Ectodermal cell (in vitro differentiated cells): ENCODE results near the gene PSG5. TPM values are rescaled to one million over a fixed set of nuclear protein-coding genes. Genes with fewer than 3 reads are reported as not detected.
"Not testable (repeated sequence)": the region's sequence is repeated elsewhere in the genome, so short reads cannot be mapped to it uniquely, and the experiment has no call there.

Experiments
- H3K27ac ChIP-seq: 2 replicates; pipeline ENCODE4 v1.7.0; 2013; ENCODE audit warnings: mild to moderate bottlenecking, low read depth, low read length; ENCODE audit not compliant: insufficient read depth, poor library complexity, severe bottlenecking
- H3K27me3 ChIP-seq: 2 replicates; pipeline ENCODE4 v1.7.0; 2013; ENCODE audit warnings: mild to moderate bottlenecking, low read length; ENCODE audit not compliant: insufficient read depth, control insufficient read depth, poor library complexity, severe bottlenecking
- H3K36me3 ChIP-seq: one replicate; pipeline ENCODE4 v1.7.0; 2013; ENCODE audit warnings: low read length; ENCODE audit not compliant: control insufficient read depth, insufficient read depth
- H3K4me1 ChIP-seq: one replicate; pipeline ENCODE4 v1.7.0; 2013; ENCODE audit warnings: low read length; ENCODE audit not compliant: control insufficient read depth, insufficient read depth
- H3K4me3 ChIP-seq: 2 replicates; pipeline ENCODE4 v1.7.0; 2013; ENCODE audit warnings: low read depth, low read length, control low read depth; ENCODE audit not compliant: insufficient read depth
- H3K9me3 ChIP-seq: 2 replicates; pipeline ENCODE4 v1.7.0; 2013; ENCODE audit warnings: mild to moderate bottlenecking, low read length, moderate library complexity; ENCODE audit not compliant: control insufficient read depth
- WGBS, 2 experiments: methylation state at CpG; one replicate each; pipeline ENCODE4 v1.1.7; 2013; ENCODE audit warnings: missing lambda C conversion rate in 2 of 2; 5-methylcytosine and 5-hydroxymethylcytosine counted together
- polyA plus RNA-seq, 4 experiments: library from polyadenylated mRNA; stranded (reverse); fragments of 50-300 nt; gene quantifications; one replicate each; pipeline ENCODE4 v1.2.3, GENCODE V29; 2013

PSG5 gene
- polyA plus RNA-seq (2013, experiment 1 of 4) = not detected
- not detected for polyA plus RNA-seq (2013, experiment 2 of 4)
- not detected for polyA plus RNA-seq (2013, experiment 3 of 4)
- not detected for polyA plus RNA-seq (2013, experiment 4 of 4)

DNA sequence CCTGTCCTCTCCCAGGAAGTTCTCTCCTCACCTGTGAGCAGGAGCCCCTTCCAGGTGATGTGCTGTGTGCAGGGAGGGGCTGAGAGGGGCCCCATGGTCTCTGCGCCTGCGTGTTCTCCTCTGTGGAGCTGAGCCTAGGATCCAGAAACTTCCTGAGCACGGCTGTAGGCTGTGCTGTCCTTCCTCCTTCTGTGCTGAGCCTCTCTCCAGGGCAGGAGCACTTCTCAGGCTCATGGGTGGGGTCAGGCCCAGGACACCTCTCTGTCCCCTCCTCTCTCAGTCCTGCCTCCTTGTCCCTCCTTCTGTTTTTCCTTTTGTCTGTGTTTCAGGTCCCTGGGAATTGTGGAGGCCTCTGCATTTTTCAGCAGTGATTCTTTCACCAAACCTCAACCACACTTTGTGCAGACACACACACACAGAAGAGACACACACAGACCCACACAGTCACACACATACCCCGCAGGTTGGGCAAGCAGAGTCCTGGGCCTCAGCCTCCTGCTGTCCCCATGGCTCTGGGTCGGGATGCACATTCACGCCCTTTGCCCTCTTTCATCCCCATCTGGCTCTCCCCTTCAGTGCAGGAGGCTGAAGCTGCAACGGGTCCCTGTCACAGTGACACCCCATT lies at the start of gene PSG5:
Gene PSG5 (minus strand): TSS at position 226 of the 625 bp plus-strand sequence. CDS start 131 bp downstream, at position 95.
- not testable (repeated sequence) for H3K9me3 ChIP-seq, H3K36me3 ChIP-seq, H3K27ac ChIP-seq, H3K4me1 ChIP-seq, H3K4me3 ChIP-seq, H3K27me3 ChIP-seq
- WGBS, 2 experiments = 83 to 86% methylated on average over 7 of the region's 7 CpGs

DNA sequence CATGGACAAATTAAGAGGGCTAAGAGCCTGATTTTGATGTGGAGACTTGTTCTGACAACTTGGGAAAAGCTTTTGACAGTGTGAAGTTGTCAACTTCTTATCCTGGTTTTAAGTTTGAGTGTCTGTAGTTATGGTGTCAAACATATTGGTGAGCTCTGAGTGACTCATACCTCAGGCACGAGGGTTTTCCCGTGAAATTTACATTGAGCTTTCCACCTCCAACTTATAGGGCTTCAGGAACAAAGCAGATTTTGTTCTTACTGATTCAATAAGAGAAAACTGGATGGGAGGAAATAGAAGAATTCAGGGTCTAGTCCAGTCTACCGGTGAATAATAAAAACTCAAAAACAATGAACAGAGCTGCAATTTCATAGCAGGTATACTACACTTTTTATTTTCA lies 49.4 kb upstream of the PSG5 start:
- H3K9me3 ChIP-seq, H3K36me3 ChIP-seq, H3K27ac ChIP-seq, H3K4me1 ChIP-seq, H3K4me3 ChIP-seq, H3K27me3 ChIP-seq: not testable (repeated sequence)
- WGBS, 2 experiments = 62 to 80% methylated on average over 2 to 3 of the region's 3 CpGs

DNA sequence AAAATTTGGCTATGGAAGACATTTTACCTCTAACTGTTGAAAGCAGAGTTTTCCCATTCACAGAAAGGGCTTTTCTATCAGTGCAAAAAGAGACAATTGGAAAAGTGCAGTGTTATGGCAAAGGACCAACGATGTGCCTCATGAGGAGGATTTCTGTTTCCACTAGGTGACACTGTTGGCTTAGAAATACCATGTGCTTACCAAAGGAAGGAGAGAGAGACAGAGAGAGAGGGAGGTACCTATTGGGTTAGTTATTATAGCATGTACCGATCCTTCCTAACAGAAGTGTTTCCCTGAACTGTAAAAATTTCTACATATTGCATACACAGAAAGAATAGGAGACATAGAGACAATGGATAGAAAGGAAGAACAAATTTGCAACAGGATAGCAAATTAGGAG lies 43.0 kb upstream of the PSG5 start:
- Histone ChIP-seq H3K27ac (no peak overlapping the region), H3K9me3 (no peaks in the 10 kb centered on the region), H3K4me3 (no peak overlapping the region), H3K36me3 (no peaks in the 10 kb centered on the region), H3K27me3 (no peaks in the 10 kb centered on the region), H3K4me1 (no peaks in the 10 kb centered on the region)
- 74 to 92% methylated on average over 1 of the region's 2 CpGs for WGBS, 2 experiments

DNA sequence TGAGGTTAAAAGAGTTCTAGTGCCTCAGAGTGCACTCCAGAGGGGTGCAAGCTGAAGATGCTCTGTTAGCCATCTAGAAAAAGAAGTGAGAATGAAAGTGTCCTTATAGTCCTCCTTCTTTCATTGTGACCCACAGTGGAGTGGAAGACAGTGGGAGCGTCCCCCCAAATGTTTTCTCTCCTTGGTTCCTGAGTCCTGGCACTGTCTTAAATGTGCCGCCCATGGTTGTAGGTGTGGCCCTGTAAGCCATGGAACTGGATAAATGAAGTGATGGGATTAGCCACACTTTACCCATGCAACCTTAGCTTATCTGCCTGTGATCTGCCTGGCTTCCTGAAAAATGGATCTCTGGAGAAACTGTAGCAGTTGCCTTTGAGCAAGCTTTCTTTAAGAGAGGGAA lies 42.4 kb upstream of the PSG5 start:
- not testable (repeated sequence) for H3K27ac ChIP-seq, H3K27me3 ChIP-seq, H3K4me3 ChIP-seq, H3K9me3 ChIP-seq, H3K36me3 ChIP-seq, H3K4me1 ChIP-seq
- WGBS, 2 experiments = 84 to 86% methylated on average over 2 of the region's 2 CpGs

DNA sequence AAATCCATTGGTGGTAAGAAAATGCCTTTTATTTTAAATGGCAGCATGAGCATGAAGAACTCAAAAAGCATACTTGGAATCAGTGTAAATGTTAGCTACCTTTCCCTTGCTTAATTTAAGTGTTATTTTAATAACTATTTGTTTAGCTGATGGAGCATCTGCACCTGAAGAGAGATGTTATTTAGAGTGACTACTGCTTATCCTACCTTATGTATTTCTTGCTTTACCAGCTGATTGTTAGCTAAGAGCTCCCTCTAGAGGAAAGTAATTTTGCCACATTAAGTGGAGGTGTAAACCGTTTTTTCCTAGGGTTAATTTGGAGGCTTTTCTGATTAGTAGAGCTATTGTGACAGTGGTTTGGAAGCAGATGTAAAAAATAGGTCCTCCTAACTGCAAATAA lies 40.6 kb upstream of the PSG5 start:
- WGBS, 2 experiments = 60% methylated on average over 1 of the region's 1 CpG; no CpG with 5 or more reads in 1 of the 2 experiments
- H3K9me3 ChIP-seq, H3K4me1 ChIP-seq, H3K27me3 ChIP-seq, H3K36me3 ChIP-seq, H3K27ac ChIP-seq, H3K4me3 ChIP-seq: not testable (repeated sequence)

DNA sequence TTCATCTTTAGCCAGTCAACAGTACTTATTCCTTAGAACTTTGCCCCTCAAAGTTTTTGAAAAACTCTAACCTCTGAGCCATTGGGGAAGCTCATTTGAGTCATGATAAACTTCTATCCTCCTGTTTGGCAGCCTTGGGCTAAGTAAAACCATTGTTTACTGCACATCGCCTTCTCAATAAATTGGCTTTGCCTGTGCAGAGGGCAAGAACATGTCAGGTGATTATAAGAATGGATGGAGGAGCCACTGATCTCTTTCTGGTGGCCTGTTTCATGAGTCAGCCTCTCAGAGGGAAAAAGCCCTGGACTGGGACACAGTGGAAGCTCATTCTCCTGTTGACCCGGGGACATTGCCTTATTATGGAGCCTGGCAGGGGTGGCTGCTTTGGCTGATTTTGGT lies 38.5 kb upstream of the PSG5 start:
- H3K4me3 ChIP-seq = no peak overlapping the region
- WGBS, 2 experiments = 93 to 95% methylated on average over 2 of the region's 2 CpGs
- no peaks in the 10 kb centered on the region for H3K36me3 ChIP-seq
- no peaks in the 10 kb centered on the region for H3K27me3 ChIP-seq
- H3K4me1 ChIP-seq = no peaks in the 10 kb centered on the region
- no peaks in the 10 kb centered on the region for H3K9me3 ChIP-seq
- H3K27ac ChIP-seq = no peak overlapping the region

DNA sequence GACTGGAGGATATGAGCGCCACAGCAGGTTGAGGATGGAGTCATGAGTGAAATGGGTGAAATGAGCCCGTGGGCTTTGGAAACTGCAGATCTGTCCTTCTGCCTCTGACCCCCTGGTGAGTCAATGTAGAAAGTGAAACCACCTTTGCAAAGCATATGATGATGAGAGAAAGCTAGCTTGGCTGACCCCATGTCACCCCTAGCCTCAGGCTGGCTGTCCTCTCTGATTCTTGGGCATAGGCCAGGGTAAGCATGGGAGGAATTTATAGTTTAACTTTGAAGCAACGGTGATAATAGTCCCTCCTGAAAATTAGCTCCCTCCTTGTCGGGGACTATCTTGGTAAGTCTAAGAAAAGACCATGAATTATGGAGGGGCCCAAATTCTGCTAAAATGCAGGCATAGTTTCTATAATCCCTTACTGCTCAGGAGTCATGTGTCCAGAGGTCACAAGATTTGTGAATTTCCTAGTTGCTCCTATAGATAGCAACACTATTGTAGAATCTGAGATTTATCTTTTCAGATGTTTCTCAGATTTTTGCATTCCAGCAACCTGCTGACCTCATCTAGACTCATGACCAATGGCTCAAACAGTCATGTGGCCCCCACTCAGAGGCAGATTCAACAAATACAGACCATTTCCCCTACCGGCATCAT lies 38.0 kb upstream of the PSG5 start:
- not testable (repeated sequence) for H3K27ac ChIP-seq, H3K4me1 ChIP-seq, H3K36me3 ChIP-seq, H3K27me3 ChIP-seq, H3K9me3 ChIP-seq, H3K4me3 ChIP-seq
- WGBS, 2 experiments = 86 to 94% methylated on average over 5 of the region's 5 CpGs

DNA sequence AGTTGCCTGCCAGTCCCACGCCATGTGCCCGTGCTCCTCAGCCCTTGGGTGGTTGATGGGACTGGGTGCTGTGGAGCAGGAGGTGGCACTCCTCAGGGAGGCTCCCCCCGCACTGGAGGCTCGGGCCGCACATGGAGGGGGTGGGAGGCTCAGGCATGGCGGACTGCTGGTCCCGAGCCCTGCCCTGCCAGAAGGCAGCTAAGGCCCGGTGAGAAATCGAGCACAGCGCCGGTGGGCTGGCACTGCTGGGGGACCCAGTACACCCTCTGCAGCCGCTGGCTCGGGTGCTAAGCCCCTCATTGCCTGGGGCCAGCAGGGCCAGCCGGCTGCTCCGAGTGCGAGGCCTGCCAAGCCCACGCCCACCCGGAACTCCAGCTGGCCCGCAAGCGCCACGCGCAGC lies 35.6 kb upstream of the PSG5 start:
- H3K4me1 ChIP-seq, H3K9me3 ChIP-seq, H3K27ac ChIP-seq, H3K4me3 ChIP-seq, H3K27me3 ChIP-seq, H3K36me3 ChIP-seq: not testable (repeated sequence)
- 93 to 95% methylated on average over 22 of the region's 22 CpGs for WGBS, 2 experiments

DNA sequence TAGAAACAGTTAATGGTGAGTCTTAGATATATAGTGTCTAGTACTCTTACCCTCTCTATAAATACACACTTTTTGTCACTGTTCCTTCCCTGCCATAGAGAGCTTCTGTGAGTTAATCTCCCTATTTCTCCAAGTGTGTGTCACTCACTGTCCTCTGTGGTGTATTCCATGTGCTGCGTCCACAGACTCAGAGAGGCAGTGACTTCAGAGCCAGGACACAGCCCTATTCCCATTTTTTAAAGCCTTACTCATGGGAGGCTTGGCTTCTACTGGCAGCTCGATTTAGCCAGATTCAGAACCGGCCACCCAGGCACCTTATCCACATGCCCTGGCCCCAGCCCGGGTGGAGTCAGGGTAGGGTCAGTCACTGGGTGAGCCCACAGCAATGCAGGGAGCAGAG lies 32.8 kb upstream of the PSG5 start:
- H3K4me1 ChIP-seq, H3K27me3 ChIP-seq, H3K4me3 ChIP-seq, H3K36me3 ChIP-seq, H3K27ac ChIP-seq, H3K9me3 ChIP-seq: not testable (repeated sequence)
- WGBS, 2 experiments = 90 to 91% methylated on average over 4 of the region's 4 CpGs

DNA sequence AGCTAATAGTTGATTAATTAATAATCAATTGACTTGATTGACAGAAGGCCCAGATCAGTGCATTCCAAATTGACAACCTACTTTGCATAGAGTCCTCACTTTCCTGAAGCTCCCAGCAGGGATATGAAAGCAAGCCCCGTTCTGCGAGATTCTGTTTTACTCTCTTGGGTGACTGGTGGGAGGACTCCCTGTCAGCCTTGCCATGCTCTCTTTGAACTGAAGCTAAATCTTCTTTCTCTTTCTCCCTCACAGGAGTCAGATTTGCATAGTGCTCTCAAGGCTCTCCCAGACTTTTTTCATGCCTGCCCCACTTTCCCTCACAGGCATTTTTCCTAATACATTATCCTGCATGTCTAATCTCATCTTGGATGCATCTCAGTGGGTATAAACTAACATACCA lies 29.5 kb upstream of the PSG5 start:
- not testable (repeated sequence) for H3K36me3 ChIP-seq, H3K27me3 ChIP-seq, H3K4me3 ChIP-seq, H3K27ac ChIP-seq, H3K4me1 ChIP-seq, H3K9me3 ChIP-seq
- 23 to 27% methylated on average over 2 of the region's 2 CpGs for WGBS, 2 experiments
